GM18867 (cell line): ENCODE measurements around the gene LPIN1.

Experiments used
- ATAC-seq: cut with Tn5 transposase; IDR thresholded peaks from one replicate; pipeline ENCODE4 v1.9.1; 2021; ENCODE audit warnings: mild to moderate bottlenecking, moderate library complexity; ENCODE audit not compliant: unreplicated experiment

Gene LPIN1

DNA sequence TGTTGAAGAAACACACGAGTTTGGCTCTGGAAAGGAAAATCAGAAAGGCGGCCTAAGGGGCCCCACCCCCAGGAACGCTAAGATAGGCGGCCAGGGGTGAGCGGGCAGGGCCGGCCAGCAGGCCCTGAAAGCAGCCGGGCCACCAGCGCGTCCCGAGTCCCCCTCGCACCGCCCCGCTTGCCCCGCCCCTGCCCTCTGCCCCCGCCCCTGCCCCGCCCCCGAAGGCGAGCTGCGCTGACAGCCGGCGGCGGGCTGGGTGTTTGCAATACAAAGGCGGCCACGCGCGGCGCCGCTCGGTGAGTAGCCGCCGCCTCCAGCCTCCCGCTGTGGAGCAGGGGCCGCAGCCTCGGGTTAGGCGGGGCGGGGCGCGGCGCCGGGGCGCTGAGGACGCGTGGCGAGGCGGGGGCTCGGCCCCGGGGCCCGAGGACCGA lies at the start of gene LPIN1:
Gene LPIN1 (plus strand): TSS at position 257 of the 431 bp plus-strand sequence. CDS start 18,910 bp downstream, outside the sequence.
- peak; percentile 51 for ATAC-seq

DNA sequence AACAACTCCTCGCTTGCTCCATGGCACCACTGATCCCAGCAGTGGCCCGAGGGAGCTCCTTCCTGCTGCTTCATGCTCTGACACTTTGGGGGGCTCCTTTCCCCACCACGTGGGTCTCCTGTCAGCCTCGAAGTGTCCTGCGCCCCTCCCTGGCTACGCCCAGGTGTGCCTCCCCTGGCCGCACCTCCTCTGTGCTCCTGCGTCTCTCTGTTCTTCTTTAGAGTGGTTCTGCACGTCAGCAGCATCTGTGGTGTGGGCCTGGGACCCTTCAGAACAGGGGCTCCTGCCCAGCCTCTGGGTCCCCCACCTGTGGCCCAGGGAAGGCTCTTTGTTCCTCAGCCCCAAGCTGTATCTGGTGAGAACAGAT lies 49.7 kb upstream of the LPIN1 start:
- no peak for ATAC-seq

- ATAC-seq = no peak
Observed at GRCh38 chr2:11697103-11697871, 49.1 kb upstream of the LPIN1 start.

DNA sequence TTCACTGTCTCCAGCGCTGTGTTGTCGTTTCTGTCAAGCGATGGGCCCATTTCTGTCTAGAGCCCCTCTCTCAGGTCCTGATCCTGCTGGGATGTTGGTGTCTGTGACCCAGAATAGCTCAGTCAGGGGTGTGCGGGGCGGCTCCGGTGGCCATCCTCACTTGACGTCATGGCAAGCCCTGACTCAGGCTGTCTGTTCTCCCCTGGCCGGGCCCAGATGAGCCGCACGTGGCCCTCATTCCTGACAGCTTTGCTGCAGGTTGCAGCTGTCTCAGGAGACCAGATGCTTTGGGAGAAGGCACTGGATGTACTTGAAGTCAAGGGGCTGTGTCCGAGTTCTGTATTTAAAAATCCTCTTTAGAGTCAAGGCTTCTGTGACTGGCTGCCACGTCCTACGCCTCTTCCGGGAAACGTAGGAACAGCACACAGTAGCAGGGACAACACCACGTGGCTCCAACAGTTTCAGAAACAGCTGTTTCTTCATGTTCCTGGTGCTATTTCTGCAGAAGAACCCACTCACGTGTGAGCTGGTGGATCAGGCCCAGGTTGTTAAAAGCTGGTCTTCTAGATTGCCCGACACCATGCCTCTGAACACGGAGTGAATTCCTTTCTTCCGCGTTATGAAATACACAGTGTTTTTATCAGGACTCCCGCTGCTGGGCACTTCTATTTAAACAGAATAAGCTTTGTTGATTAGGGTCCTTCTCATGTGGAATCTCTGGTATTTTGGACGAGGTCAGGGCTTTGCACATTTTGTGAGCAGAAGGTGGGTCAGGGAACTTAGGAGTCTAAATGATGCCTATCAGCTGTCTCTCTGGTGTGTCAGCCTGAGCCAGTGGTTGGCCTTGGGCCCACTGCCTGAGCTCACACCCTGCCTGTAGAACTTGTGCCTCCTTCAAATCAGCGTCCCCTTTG lies 48.2 kb upstream of the LPIN1 start:
- no peak for ATAC-seq

- ATAC-seq = no peak
Observed at GRCh38 chr2:11699686-11700670, 46.5 kb upstream of the LPIN1 start.

GRCh38 chr2:11701206-11701605 lies 45.2 kb upstream of the LPIN1 start:
- no peak for ATAC-seq

DNA sequence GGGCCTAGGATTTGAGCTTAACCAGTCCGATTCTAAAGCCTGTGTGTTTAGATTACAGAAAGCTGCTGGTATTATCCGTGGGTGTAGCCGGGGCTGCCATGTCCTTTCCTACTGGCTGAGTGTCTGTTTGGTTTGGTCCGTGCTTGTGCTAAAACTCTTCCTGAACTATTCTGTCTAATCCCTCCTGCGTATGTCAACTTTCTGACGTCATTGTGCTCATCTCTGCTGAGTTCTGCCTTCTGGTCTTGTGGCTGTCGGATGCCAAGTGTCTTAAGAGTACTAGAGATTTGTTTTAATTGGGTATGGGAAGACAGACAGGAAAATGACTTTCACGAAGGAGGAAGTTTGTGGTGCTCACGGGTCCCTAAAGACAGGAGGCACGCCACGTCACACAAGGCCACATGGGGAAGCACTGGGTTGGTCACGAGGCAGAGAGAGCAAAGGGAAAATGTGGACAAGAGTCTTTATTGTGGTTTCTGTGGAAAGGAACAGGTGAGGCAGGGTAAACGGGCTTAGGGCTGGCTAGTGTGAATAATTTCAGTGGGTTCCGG lies 44.6 kb upstream of the LPIN1 start:
- ATAC-seq = no peak

GRCh38 chr2:11702946-11703345 lies 43.5 kb upstream of the LPIN1 start:
- no peak for ATAC-seq

- no peak for ATAC-seq
Observed at GRCh38 chr2:11703700-11704099, 42.7 kb upstream of the LPIN1 start.

DNA sequence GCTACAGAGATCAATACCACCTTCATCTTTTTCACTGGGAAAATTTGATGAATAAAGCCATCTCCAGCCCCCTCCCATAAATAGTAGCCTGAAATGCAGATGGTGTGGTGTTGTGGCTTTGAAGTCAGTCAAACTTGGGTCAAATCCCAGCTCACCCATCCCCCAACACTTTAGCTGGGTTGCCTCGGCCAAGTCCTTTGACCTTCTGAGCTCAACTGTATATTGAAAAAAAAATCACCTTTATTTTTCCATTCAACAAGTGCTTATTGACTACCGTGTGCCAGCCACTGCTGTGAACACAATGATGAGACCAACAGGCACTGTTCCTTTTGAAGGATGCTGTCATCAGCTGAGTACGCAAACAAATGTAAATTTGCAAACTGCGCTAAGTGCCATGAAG lies 41.4 kb upstream of the LPIN1 start:
- no peak for ATAC-seq

DNA sequence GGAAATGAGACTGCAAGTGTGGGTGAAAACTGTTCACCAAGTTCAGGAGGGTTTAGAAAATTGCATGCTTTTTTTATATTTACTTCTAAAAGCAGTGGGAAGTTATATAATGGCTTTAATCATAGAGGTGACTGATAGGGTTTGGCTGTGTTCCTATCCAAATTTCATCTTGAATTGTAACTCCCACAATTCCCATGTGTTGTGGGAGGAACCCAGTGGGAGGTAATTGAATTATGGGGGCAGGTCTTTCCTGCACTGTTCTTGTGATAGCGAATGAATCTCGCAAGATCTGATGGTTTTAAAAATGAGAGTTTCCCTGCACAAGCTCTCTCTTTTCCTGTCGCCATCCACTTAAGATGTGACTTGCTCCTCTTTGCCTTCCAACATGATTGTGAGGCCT lies 40.7 kb upstream of the LPIN1 start:
- no peak for ATAC-seq

DNA sequence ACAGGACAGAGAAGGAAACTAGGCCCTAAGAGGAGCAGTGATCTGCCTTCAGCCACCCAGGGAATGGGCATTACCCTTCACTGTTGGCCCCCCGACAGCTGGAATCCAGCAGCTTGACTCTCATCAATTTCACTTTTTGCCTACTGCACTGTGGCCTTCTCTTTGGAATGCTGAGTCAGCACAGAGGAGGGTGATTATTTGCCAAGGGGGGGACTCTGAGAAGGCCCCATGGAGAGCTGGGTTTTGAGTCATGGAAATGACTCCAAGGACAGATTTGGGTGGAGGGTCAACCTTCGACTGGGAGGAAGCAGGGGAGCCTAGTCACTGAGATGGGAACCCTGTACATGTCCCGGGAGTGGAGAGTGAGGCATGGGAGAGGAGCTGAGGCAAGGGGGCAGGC lies 38.3 kb upstream of the LPIN1 start:
- no peak for ATAC-seq

DNA sequence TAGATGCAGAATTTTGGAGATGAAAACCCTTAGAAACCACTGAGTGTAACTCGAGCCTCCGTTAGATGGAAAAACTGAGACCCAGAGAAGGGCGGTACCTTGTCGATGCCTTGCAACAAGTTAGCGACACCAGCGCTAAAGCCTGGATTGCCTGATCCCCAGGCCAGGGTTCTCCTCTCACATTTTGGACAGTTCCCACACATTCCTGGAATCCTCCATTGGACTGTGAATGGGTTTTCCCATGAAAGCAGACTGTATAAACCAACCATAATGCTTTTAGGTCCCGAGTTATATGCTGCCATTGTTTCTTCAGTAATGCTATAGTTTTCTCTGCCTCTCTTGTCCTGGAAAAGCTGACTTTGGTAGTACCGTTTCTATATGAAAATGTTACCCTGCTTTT lies 37.1 kb upstream of the LPIN1 start:
- no peak for ATAC-seq

DNA sequence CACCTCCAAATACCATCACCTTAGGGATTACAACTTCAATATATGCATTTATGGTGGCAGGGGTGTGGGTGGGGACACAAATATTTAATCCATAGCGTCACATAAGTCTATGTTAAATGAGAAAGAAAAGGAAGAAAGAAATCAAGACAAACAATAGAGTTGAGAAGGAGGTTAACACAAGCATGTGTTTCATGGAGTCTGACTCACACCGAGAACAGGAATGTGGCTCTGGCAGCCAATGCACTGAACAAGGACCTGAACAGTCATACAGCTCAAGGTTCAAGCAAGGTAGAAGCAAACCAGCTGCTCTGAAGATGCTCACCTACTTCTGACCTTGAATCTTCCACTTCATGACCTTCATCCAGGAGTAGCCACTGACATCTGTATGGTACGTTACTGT lies 36.2 kb upstream of the LPIN1 start:
- ATAC-seq = no peak

GRCh38 chr2:11710632-11711353 lies 35.6 kb upstream of the LPIN1 start:
- no peak for ATAC-seq

DNA sequence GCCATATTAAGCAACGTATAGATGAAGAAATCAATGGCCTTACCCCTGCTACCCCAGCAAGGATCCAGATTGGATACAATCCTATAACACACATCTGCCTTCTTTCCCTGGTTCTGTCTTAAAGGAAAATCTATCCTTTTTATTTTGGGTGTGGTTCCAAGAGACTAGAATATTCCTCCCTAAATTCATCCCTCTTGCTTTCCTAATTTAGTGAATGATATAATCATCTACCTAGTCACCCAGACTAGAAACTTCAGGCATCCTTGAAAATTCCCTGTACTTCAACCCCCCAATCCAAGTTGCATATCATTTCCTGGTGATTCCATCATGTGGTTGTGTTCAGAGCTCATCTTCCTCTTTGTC lies 35.1 kb upstream of the LPIN1 start:
- ATAC-seq = no peak

GRCh38 chr2:11711751-11712150 lies 34.7 kb upstream of the LPIN1 start:
- no peak for ATAC-seq

DNA sequence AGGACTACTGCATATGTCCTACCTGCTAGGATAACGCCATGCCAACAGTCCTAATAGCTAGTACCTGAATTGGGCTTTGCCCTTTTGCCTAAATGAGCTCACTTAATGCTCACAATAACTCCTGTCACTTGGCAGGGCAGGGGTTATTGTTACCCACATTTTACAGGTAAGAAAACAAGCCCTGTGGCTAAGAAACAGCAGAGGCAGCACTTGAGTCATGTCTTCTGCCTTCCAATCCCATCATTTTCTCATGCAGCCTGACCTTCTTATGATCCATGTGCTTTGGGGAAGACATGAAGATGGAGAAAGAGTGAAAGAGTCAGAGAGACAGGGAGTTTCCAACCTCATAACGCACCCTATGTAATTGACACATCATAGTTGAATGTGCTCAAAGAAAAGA lies 33.6 kb upstream of the LPIN1 start:
- ATAC-seq = no peak

GRCh38 chr2:11713815-11714214 lies 32.6 kb upstream of the LPIN1 start:
- ATAC-seq = no peak
